Activated naive CD8-positive, alpha-beta T cell treated with anti-CD3 and anti-CD28 coated beads, Interleukin-2, amount 10 ng/mL, durations not matched to agents 7 days and 5 days (primary cell): ENCODE data around the gene KAZALD1. TPM values are rescaled to one million over a fixed set of nuclear protein-coding genes. Genes with fewer than 3 reads are reported as not detected.

Experiments used
- ATAC-seq: fragments of 150-1000 bp; cut with Tn5 transposase; one replicate; pipeline ENCODE4 v1.10.0; 2021; ENCODE audit warnings: low read depth, moderate library complexity
- POLR2A ChIA-PET: fragments of 350-600 bp; sonication (Branson Sonifier 250); formaldehyde crosslinking; loops from one replicate; lab custom pipeline; 2021; ENCODE audit warnings: antibody characterized with exemption; lab: Charles Lee
- DNase-seq: peaks from one replicate; pipeline ENCODE4 v3.0.0; 2021
- H3K27ac Mint-ChIP-seq: one replicate; pipeline ENCODE4 v1.8.0; 2022; ENCODE audit warnings: mild to moderate bottlenecking, mixed read lengths
- H3K27me3 Mint-ChIP-seq: one replicate; pipeline ENCODE4 v1.8.0; 2022; ENCODE audit warnings: mild to moderate bottlenecking, moderate library complexity, mixed read lengths
- H3K36me3 Mint-ChIP-seq: one replicate; pipeline ENCODE4 v1.8.0; 2021; ENCODE audit warnings: mild to moderate bottlenecking, mixed read lengths
- H3K4me1 Mint-ChIP-seq: one replicate; pipeline ENCODE4 v1.8.0; 2021; ENCODE audit warnings: mixed read lengths
- H3K4me3 Mint-ChIP-seq: one replicate; pipeline ENCODE4 v1.8.0; 2022; ENCODE audit warnings: mild to moderate bottlenecking, moderate library complexity, mixed read lengths
- H3K9me3 Mint-ChIP-seq: one replicate; pipeline ENCODE4 v1.8.0; 2021; ENCODE audit warnings: mixed read lengths
- total RNA-seq, 2 experiments: library from RNA; stranded (reverse); gene quantifications; one replicate each; pipeline ENCODE4 v1.2.3, GENCODE V29; 2021

The KAZALD1 gene
- total RNA-seq, 2 experiments from 2014 or later = not detected

DNA sequence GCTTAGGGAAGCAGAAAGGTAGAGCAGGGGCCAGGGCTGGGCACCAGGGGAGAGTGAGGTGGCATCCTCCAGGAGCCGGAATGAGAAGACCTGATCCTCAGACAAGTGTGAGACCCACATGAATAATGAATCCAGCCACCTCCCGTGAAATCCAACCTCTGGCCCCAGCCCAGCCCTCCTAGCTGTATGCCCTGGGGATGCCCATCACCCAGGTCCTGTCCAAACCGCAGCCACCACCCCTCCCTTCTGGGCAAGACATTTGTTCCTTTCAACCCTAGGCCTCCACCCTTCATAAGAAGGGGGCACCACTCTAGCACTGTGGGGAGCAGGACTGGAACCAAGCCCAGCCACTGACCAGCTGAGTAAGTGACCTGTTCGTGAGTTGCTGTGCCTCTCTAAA is 40.5 kb upstream of the KAZALD1 start:
- POLR2A ChIA-PET = no interaction called here
- no peak for ATAC-seq

DNA sequence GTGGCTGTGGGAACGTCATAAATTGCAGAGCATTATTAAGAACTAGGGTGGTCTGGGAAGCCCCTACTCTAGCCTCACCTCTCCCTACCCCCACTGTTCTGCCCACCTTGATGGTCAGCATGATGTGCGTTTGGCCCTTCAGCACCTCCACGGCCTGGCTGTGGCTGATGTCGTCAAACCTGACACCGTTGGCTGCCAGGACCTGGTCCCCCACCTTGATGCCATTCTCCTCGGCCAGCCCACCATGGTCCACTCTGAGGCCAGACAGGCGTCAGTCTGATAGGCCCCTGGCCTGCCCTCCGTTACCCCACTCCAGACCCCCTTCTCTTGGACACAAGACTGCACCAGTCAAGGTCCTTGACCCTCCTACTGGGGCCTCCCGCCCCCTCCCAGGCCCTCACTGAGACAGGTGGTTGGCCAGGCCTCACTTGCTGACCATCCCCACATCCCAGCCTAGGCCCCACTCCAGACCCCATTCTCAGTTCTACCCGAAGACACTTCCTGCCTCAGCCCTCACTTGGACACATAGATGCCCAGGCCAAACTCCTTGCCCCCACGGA is 40.0 kb upstream of the KAZALD1 start:
- ATAC-seq (no peak), DNase-seq (no peak)
- POLR2A ChIA-PET = no interaction called here
- H3K27me3 Mint-ChIP-seq = peaks cover 31% of the 10 kb centered on the region
- no peaks in the 10 kb centered on the region for H3K9me3 Mint-ChIP-seq
- no peaks in the 10 kb centered on the region for H3K36me3 Mint-ChIP-seq
- H3K4me1 Mint-ChIP-seq = peaks cover 6% of the 10 kb centered on the region
- no peak overlapping the region for H3K27ac Mint-ChIP-seq
- H3K4me3 Mint-ChIP-seq = no peak overlapping the region

More for the DNA sequence above, 40.5 kb upstream of the KAZALD1 start:
- H3K4me3 Mint-ChIP-seq = no peak overlapping the region
- no peak for DNase-seq
- no peaks in the 10 kb centered on the region for H3K9me3 Mint-ChIP-seq
- peaks cover 6% of the 10 kb centered on the region for H3K4me1 Mint-ChIP-seq
- H3K27me3 Mint-ChIP-seq = peaks cover 36% of the 10 kb centered on the region
- H3K27ac Mint-ChIP-seq = no peak overlapping the region
- no peaks in the 10 kb centered on the region for H3K36me3 Mint-ChIP-seq

DNA sequence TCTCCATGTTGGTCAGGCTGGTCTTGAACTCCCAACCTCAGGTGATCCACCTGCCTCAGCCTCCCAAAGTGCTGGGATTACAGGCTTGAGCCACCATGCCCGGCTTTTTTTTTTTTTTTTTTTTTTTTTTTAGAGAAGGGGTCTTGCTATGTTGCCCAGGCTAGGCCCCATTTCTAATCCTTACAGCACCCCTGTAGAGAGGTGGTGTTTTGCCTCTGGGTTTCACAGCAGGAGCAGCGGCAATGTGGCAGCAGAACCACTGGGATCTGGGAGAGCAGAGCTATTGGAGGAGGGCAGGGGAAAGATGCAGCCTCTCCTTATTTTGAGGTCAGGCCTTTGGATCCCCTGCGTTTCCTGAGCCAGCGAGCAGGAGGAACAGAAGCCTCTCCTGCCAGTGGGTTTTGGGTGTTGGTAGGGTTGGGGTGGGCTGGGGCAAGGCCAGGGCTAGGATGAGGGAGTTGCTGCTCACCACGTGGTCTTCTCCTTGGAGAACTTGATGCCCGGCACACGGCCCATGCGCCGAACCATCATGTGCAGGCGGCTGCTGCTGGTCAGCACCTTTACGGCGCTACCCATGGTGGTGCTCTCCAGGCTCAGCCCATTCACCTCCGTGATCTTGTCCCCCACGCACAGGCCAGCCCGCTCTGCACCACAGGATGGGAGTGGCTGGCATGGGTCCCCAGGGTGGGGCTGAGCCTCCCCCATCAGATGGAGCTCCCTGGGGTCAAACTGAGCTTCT is 38.7 kb upstream of the KAZALD1 start:
- DNase-seq (no peak), ATAC-seq (no peak)
- POLR2A ChIA-PET = interaction anchor here (0.7 kb wide), 1 partner anchor 8 kb away, joined by 4 read pairs; the partner anchor contains the start of genes PDZD7 and SFXN3
- Mint-ChIP-seq H3K4me1 (peaks cover 6% of the 10 kb centered on the region), H3K27ac (no peak overlapping the region), H3K9me3 (no peaks in the 10 kb centered on the region), H3K4me3 (no peak overlapping the region), H3K36me3 (no peaks in the 10 kb centered on the region), H3K27me3 (peaks cover 25% of the 10 kb centered on the region)

DNA sequence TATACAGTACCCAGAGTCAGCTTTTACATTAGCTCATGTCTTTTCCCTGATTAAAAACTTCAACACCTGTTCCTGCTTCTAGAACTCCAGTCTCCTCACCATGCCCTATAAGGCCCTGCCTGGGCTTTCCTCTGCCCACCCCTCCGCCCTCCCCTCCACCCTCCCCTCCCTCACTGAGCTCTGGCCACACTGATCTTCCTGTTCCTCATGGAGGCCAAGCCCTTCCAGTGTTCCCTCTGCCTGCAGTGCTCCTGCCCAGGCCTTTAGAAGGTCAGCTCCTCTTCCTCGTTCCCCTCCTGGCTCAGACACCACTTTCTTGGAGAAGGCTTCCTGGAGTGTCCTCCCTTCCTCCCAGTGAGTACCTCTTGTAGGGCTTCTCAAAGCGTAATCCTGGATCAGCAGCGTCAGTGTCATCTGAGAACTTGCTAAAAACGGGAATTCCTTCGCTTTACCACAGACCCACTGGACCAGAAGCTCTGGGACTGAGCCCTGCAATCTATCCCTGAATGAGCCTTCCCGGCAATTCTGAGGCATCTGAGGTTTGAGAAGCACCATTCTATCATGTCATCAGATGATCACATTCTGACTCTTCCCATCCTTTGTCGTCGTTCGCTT is 34.6 kb upstream of the KAZALD1 start:
- no peak for DNase-seq
- Mint-ChIP-seq H3K4me3 (no peak overlapping the region), H3K4me1 (peaks cover 7% of the 10 kb centered on the region), H3K9me3 (no peaks in the 10 kb centered on the region), H3K27me3 (peaks cover 10% of the 10 kb centered on the region), H3K36me3 (no peaks in the 10 kb centered on the region), H3K27ac (no peak overlapping the region)
- POLR2A ChIA-PET = no interaction called here
- no peak for ATAC-seq

DNA sequence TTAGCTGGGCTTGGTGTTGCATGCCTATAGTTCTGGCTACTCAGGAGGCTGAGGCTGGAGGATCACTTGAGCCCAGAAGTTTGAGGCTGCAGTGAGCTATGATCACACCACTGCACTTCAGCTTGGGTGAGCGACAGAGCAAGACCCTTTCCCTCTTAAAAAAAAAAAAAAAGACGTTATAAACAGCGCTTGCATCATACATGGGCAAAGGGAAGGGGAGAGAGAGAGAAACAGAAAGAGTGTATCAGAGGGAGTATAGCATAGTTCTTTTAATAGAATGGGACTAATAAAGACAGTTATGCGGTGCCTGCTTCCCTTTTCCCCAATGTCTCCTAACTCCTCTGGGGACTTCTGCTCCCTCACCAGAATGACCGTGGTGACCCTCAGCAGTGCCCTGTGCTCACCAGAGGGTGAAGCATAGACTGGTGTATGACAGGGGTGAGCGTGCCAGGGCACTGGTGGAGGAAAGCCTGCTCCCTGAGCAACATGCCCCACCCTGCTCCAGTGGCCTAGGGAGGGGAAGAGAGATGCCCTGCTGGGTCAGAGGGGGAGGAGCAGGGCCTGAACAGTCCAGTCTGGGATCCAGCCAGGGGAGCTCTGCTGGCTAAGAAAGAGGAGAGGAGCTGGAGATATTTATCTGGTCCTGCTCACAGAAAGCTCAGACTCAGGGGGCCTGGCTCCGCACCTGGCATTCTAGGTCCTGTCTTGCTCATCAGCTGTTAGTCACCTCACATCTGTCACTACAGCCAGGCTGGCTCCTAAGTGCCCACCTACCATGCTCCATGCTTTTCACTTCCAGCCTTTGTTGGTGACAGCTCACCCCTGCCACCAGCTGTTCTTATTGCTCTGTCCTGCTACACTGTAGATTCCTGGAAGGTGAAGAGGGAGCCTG is 33.1 kb upstream of the KAZALD1 start:
- no peak for DNase-seq
- H3K36me3 Mint-ChIP-seq = no peaks in the 10 kb centered on the region
- H3K9me3 Mint-ChIP-seq = no peaks in the 10 kb centered on the region
- H3K4me1 Mint-ChIP-seq = peaks cover 20% of the 10 kb centered on the region
- no peak overlapping the region for H3K27ac Mint-ChIP-seq
- ATAC-seq = no peak
- peaks cover 10% of the 10 kb centered on the region for H3K27me3 Mint-ChIP-seq
- no peak overlapping the region for H3K4me3 Mint-ChIP-seq
- POLR2A ChIA-PET = interaction anchor here (0.6 kb wide), 1 partner anchor 36 kb away, joined by 3 read pairs; no protein-coding TSS in a partner anchor

DNA sequence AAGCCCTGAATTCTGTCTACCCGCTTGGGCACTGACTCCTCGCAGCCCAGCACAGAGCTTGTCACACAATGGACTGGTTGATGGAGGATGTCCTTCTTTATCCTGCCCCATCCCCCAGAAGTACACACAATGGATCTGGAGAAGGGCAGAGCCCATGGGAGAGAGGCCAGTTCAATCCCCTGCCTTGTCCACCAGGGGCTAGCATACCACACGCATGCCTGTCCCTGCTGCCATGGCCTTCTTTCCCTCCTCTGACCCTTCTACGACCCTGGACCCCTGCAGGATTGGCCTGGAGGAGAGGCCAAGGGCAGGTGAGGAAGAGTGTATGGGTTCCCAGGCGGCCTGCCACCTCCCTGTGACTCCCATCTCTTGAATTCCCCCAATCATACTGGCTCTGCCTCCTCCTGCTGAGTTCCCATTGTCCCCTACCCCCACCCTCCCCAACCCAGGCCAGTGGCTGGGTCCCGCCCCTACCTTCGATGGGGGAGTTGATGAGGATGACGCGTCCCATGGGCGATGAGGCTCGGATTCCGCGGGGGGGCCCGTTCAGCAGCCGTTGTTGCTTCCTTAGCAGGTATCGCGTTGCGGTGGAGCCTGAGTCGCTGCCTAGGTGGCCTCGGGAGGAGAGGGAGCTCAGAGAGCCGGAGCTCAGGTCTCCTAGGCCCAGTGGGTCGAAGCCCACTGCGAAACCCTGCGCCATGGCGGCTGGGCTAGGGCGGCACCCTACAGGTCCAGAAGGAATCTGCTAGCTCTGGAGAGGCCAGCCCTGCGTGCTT is 32.1 kb upstream of the KAZALD1 start:
- POLR2A ChIA-PET = interaction anchor here (0.6 to 3.2 kb wide), 3 partner anchors 12 to 37 kb away, joined by 3 to 33 read pairs (median 10); no protein-coding TSS in a partner anchor
- Mint-ChIP-seq H3K27me3 (peaks cover 10% of the 10 kb centered on the region), H3K4me1 (peaks cover 20% of the 10 kb centered on the region), H3K4me3 (no peak overlapping the region), H3K9me3 (no peaks in the 10 kb centered on the region), H3K36me3 (no peaks in the 10 kb centered on the region), H3K27ac (no peak overlapping the region)
- DNase-seq (no peak), ATAC-seq (no peak)

DNA sequence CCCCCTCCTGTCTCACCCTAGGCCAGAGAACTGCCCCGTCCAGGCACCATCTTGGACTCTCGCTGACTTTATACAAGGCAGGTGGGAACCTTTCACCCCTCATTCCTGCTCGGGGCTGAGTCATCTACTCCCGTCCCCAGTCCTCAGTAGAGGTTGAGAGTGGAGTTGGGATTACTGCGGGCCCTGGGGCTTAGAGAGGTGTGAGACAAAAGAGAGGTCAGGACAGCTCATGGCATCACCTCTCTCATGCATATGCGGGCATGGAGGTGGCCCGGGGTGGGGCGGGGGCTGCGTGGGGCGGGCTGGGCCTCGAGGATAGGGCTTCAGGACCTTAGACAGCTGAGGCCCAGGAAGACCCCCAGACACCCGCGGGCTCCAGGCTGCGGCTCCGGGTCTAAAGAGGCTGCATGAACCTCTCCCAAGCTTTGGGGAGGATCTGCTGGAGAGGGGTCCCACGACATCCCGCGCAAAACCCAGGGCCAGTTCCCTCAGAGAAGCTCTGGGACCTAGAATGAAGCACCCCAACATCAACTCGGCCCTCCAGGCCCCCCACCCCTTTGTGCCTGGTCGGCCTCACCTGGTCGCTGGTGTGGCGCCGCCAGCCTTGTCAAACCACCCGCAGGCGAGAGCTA is 31.2 kb upstream of the KAZALD1 start:
- H3K36me3 Mint-ChIP-seq = peaks cover 2% of the 10 kb centered on the region
- DNase-seq (no peak), ATAC-seq (no peak)
- no peaks in the 10 kb centered on the region for H3K9me3 Mint-ChIP-seq
- H3K4me3 Mint-ChIP-seq = peak overlapping the region; percentile 87
- POLR2A ChIA-PET = interaction anchor here (0.5 to 3.2 kb wide), 10 partner anchors 8 to 117 kb away, joined by 3 to 33 read pairs (median 4); partner anchors contain the start of gene SLF2
- H3K27ac Mint-ChIP-seq = peak overlapping the region; percentile 95
- H3K27me3 Mint-ChIP-seq = peaks cover 10% of the 10 kb centered on the region
- peaks cover 20% of the 10 kb centered on the region for H3K4me1 Mint-ChIP-seq

DNA sequence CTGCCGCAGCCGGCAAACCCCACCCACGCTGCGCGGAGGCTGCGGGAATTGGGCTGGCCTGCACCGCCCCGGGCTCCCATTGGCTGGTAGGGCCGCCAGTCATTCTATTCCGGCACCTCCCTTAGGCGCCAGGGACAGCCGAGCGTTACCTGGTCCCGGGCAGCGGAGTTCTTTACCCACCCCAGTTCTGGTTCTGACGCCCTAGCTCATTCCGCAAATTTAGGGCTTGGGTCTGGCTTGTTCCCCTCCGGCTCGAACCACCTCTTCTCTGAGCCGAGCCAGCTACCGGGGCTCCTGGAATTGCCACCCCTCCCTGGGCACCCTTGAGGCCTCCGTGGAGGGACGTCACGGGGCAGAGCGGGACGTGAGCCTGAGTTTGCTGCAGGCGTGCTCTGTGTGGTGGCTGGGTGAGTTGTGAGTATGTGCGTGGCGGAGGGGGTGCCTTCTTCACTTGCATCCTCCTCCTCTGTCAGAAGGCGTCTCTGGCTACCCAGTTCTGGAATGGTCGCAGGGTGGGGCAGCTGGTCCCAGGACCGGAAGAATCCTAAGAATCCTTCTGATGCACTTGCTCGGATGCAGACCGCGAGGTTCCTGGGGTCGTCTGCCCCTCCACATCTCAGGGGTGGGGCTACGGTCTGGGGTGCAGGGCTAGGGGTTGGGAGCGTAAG is 30.5 kb upstream of the KAZALD1 start, which contains the start of the genes PDZD7 and SFXN3:
PDZD7 (minus strand) TSS at position 2 of the 668 bp plus-strand sequence. CDS start 910 bp downstream, outside the sequence.
SFXN3 (plus strand) TSS at position 107 of the 668 bp plus-strand sequence. CDS start 3,461 bp downstream, outside the sequence.
- DNase-seq (peak; percentile 98), ATAC-seq (peak; percentile 88)
- POLR2A ChIA-PET = interaction anchor here (0.5 to 3.2 kb wide), 13 partner anchors 8 to 118 kb away, joined by 3 to 33 read pairs (median 3); partner anchors contain the start of gene SLF2
- Mint-ChIP-seq H3K27ac (peak within 1 kb of the TSS; percentile 95), H3K4me3 (peak within 1 kb of the TSS; percentile 87), H3K27me3 (peaks cover 10% of the 10 kb centered on the region), H3K9me3 (no peaks in the 10 kb centered on the region), H3K4me1 (peaks cover 20% of the 10 kb centered on the region), H3K36me3 (peaks cover 4% of the 10 kb centered on the region)

DNA sequence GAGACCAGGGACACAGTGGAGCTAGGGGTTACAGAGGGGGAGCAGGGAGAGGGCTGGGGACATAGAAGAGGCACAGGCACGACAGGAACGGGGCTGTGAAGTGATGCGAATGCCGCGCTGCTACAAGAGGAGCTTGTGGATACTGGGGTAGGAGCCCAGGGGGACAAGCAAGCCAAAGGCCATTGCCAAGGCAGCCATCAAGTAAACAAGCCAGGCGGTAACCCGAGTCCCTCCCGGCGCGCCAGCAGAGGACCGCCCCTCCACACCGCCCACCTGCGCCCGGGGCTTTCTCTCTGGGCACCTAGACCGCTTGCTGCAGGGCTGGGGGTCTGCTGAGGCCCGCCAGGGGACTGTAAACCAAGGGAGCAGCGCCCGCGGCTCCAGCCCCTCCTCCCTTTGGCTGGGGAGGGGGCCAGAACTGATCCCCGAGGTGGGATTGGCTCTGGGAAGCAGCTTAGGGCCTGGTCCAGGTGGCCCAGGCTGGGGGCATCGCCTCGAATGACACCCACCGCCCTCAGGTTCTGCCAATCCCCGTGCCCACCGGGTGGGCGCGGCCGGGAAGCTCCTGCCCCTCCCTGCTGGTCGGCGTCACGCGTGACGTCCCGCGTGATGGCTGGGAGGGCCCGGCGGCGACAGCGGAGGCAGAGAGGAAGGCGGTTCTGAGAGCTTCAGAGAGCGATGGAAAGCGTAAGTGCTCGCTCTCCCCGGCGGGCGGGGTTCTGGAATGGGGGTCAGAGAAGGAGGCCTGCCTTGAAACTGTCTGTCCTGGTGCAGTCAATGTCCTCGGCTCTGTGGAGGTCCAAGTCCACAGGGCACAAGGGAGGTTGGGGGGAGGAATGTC is 29.8 kb upstream of the KAZALD1 start:
- ATAC-seq = peak; percentile 51
- Mint-ChIP-seq H3K27ac (peak overlapping the region; percentile 95), H3K9me3 (no peaks in the 10 kb centered on the region), H3K4me1 (peaks cover 20% of the 10 kb centered on the region), H3K4me3 (peak overlapping the region; percentile 87), H3K36me3 (peaks cover 4% of the 10 kb centered on the region), H3K27me3 (peaks cover 10% of the 10 kb centered on the region)
- DNase-seq = peak; percentile 78
- POLR2A ChIA-PET = interaction anchor here (0.6 to 3.2 kb wide), 8 partner anchors 10 to 556 kb away, joined by 3 to 33 read pairs (median 4); partner anchors contain the start of genes POLL and SLF2

DNA sequence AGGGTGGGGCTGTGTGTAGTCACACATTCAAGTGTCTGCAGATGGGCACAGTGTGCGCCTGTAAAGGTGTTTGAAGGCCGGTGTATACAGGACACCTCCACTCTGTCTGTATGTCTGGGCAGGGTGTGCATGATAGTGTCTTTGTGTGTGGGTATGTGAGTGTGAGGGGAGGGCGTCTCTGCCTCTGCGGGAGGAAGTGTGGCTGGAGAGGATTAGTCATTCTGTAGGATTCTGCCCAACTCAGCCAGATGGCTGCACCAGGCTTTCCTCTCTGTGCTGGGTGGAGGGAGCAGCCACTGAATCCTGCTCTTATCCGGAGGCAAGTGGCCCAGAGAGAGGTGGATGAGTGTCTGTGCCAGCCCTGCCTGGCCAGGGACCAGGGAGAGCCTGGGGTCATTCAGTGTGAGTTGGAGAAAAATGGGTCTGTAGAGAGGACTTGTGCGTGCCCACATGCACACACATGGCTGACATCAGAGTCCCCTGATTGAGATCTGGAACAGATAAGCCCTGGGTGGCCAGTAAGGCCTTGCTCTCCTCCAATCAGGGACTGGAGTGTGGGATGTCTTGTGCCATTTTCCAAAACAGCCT is 29.1 kb upstream of the KAZALD1 start:
- Mint-ChIP-seq H3K4me1 (peaks cover 20% of the 10 kb centered on the region), H3K27me3 (peaks cover 5% of the 10 kb centered on the region), H3K4me3 (peak overlapping the region; percentile 87), H3K36me3 (peaks cover 9% of the 10 kb centered on the region), H3K27ac (peak overlapping the region; percentile 86), H3K9me3 (no peaks in the 10 kb centered on the region)
- POLR2A ChIA-PET = interaction anchor here (0.6 to 3.2 kb wide), 5 partner anchors 8 to 75 kb away, joined by 3 to 33 read pairs (median 3); no protein-coding TSS in a partner anchor
- ATAC-seq (peak; percentile 38), DNase-seq (no peak)
